A673 (cell line): ENCODE results near the gene HIGD1A. TPM values are rescaled to one million over a fixed set of nuclear protein-coding genes. Genes with fewer than 3 reads are reported as not detected.

Experiments used
- BruUV-seq: library from RNA; stranded (reverse); fragments of 400-500 nt; replicated peaks from 2 replicates; lab custom pipeline; 2021; lab: Mats Ljungman, UMichigan
- CTCF ChIA-PET: fragments of 300-600 bp; sonication (Branson Sonifier 250); formaldehyde crosslinking; loops from one replicate; lab custom pipeline; 2022; ENCODE audit warnings: antibody characterized with exemption; lab: Charles Lee
- POLR2A ChIA-PET: fragments of 300-600 bp; sonication (Branson Sonifier 250); formaldehyde crosslinking; loops from one replicate; lab custom pipeline; 2022; ENCODE audit warnings: antibody characterized with exemption; ENCODE audit not compliant: low non-redundant PET; lab: Charles Lee
- DNase-seq: peaks from one replicate; pipeline ENCODE4 v3.0.0-alpha.2; 2015; ENCODE audit warnings: low spot score
- H3K27ac ChIP-seq: fragments of 200-600 bp; sonication (generic); 2 replicates; pipeline ENCODE4 v1.5.1; 2016; ENCODE audit warnings: mixed run types, low read depth, mild to moderate bottlenecking, mixed read lengths, antibody characterized with exemption, low read length; ENCODE audit not compliant: poor library complexity, severe bottlenecking
- H3K27me3 ChIP-seq: fragments of 200-600 bp; sonication (generic); replicated peaks from 2 replicates; pipeline ENCODE4 v1.6.1; 2017; ENCODE audit warnings: mixed run types, low read depth, mild to moderate bottlenecking, mixed read lengths, antibody characterized with exemption, low read length; ENCODE audit not compliant: insufficient read depth, poor library complexity
- H3K36me3 ChIP-seq: fragments of 200-600 bp; sonication (generic); 2 replicates; pipeline ENCODE4 v1.6.1; 2016; ENCODE audit warnings: mixed run types, mild to moderate bottlenecking, mixed read lengths, antibody characterized with exemption, low read length; ENCODE audit not compliant: insufficient read depth, poor library complexity, severe bottlenecking
- H3K4me1 ChIP-seq: fragments of 200-600 bp; sonication (generic); 2 replicates; pipeline ENCODE4 v1.6.1; 2017; ENCODE audit warnings: mixed run types, mild to moderate bottlenecking, mixed read lengths, antibody characterized with exemption, low read length; ENCODE audit not compliant: insufficient read depth, poor library complexity, severe bottlenecking
- H3K4me3 ChIP-seq: fragments of 200-600 bp; sonication (generic); 2 replicates; pipeline ENCODE4 v1.5.1; 2016; ENCODE audit warnings: low read depth, mixed run types, mild to moderate bottlenecking, mixed read lengths, low read length; ENCODE audit not compliant: poor library complexity, severe bottlenecking
- H3K9me3 ChIP-seq: fragments of 200-600 bp; sonication (generic); 2 replicates; pipeline ENCODE4 v1.6.1; 2016; ENCODE audit warnings: mixed run types, low read depth, mild to moderate bottlenecking, mixed read lengths, antibody characterized with exemption, low read length; ENCODE audit not compliant: poor library complexity, severe bottlenecking
- CTCF ChIP-seq: fragments of 300-800, 200-600 bp; sonication (generic); conservative IDR thresholded peaks from 2 replicates; pipeline ENCODE4 v1.5.1; 2017; ENCODE audit warnings: low read depth, mild to moderate bottlenecking, antibody characterized with exemption, low read length, moderate library complexity, mixed read lengths
- EZH2 ChIP-seq: fragments of 200-600 bp; sonication (generic); IDR thresholded peaks from 2 replicates; pipeline ENCODE4 v1.6.1; 2017; ENCODE audit warnings: borderline replicate concordance, low read depth, mild to moderate bottlenecking, mixed read lengths, antibody characterized with exemption, low read length; ENCODE audit not compliant: poor library complexity, severe bottlenecking
- intact Hi-C: fragments of 100-400 bp; cut with micrococcal nuclease; formaldehyde crosslinking; loops from one replicate; pipeline ENCODE4 v1.10.0; 2022; ENCODE audit not compliant: unreplicated experiment
- total RNA-seq: library from RNA; stranded (reverse); gene quantifications from 2 replicates; pipeline ENCODE4 v1.2.3, GENCODE V29; 2021

HIGD1A gene
- total RNA-seq, 1 experiment from 2014 or later = 50.6 TPM

GRCh38 chr3:42849017-42849416 is 44.7 kb upstream of the HIGD1A start:
- Histone ChIP-seq H3K9me3 (no peaks in the 10 kb centered on the region), H3K27me3 (no peaks in the 10 kb centered on the region), H3K27ac (no peak overlapping the region), H3K4me1 (no peaks in the 10 kb centered on the region), H3K36me3 (no peaks in the 10 kb centered on the region), H3K4me3 (no peak overlapping the region)
- DNase-seq = no peak
- TF ChIP-seq EZH2 (no peak), CTCF (no peak)
- ChIA-PET POLR2A (no interaction called here), CTCF (no interaction called here)
- intact Hi-C loops = no loop called here
- no TSS peak for BruUV-seq

- ChIA-PET CTCF (no interaction called here), POLR2A (no interaction called here)
- no peak overlapping the region for H3K27ac ChIP-seq
- no TSS peak for BruUV-seq
- no peak overlapping the region for H3K4me3 ChIP-seq
- no peak for DNase-seq
- no peaks in the 10 kb centered on the region for H3K9me3 ChIP-seq
- intact Hi-C loops = no loop called here
- H3K36me3 ChIP-seq = no peaks in the 10 kb centered on the region
- H3K27me3 ChIP-seq = no peaks in the 10 kb centered on the region
- TF ChIP-seq EZH2 (no peak), CTCF (no peak)
- H3K4me1 ChIP-seq = no peaks in the 10 kb centered on the region
These were observed 43.4 kb upstream of the HIGD1A start for GRCh38 chr3:42847731-42848130.

GRCh38 chr3:42846685-42847522 is 42.6 kb upstream of the HIGD1A start:
- POLR2A ChIA-PET = no interaction called here
- no peaks in the 10 kb centered on the region for H3K9me3 ChIP-seq
- TF ChIP-seq EZH2 (no peak), CTCF (no peak)
- no peak overlapping the region for H3K4me3 ChIP-seq
- no peak for DNase-seq
- no TSS peak for BruUV-seq
- CTCF ChIA-PET = no interaction called here
- H3K4me1 ChIP-seq = no peaks in the 10 kb centered on the region
- H3K27me3 ChIP-seq = no peaks in the 10 kb centered on the region
- H3K36me3 ChIP-seq = no peaks in the 10 kb centered on the region
- intact Hi-C loops = no loop called here
- H3K27ac ChIP-seq = no peak overlapping the region
